Natural killer cell treated with Interleukin-12 subunit alpha and Interleukin-12 subunit beta and Interleukin-15 and Interleukin-18, amount 100 ng/mL, for 72 hours (primary cell): ENCODE measurements around the gene TMEM59. TPM values are rescaled to one million over a fixed set of nuclear protein-coding genes. Genes with fewer than 3 reads are reported as not detected.

Experiments used
- ATAC-seq, 2 donors: fragments of 150-1000 bp; cut with Tn5 transposase in 1 of 2; sonication (Bioruptor Pico), chemical (Tn5 transposase) in 1 of 2; 2 replicates each; pipeline ENCODE4 v1.10.0; 2021
- DNase-seq: peaks from one replicate; pipeline ENCODE4 v3.0.0; 2022; ENCODE audit warnings: low spot score
- H3K27ac Mint-ChIP-seq, 2 donors: 1 replicate in 1 of 2; 2 replicates in 1 of 2; pipeline ENCODE4 v1.8.0; 2022; ENCODE audit warnings: mixed read lengths in 2 of 2, mild to moderate bottlenecking in 1 of 2, moderate library complexity in 1 of 2
- H3K27me3 Mint-ChIP-seq, 2 donors: 1 replicate in 1 of 2; 2 replicates in 1 of 2; pipeline ENCODE4 v1.8.0; 2022; ENCODE audit warnings: mixed read lengths in 2 of 2
- H3K36me3 Mint-ChIP-seq: one replicate; pipeline ENCODE4 v1.8.0; 2022; ENCODE audit warnings: mixed read lengths
- H3K4me1 Mint-ChIP-seq, 2 donors: 1 replicate in 1 of 2; 2 replicates in 1 of 2; pipeline ENCODE4 v1.8.0; 2022; ENCODE audit warnings: low read depth in 2 of 2, mixed read lengths in 2 of 2, mild to moderate bottlenecking in 1 of 2
- H3K4me3 Mint-ChIP-seq: one replicate; pipeline ENCODE4 v1.8.0; 2022; ENCODE audit warnings: mixed read lengths
- H3K9me3 Mint-ChIP-seq: 2 replicates; pipeline ENCODE4 v1.8.0; 2022; ENCODE audit warnings: mixed read lengths
- total RNA-seq, 2 donors: library from RNA; stranded (reverse); gene quantifications; one replicate each; pipeline ENCODE4 v1.2.3, GENCODE V29; 2022

Gene TMEM59
- total RNA-seq, 2 donors from 2014 or later, result 85.9 to 239 TPM

GRCh38 chr1:53979712-53980450, 73.1 kb downstream of the TMEM59 start:
- Mint-ChIP-seq H3K4me1 (no peaks in the 10 kb centered on the region), H3K27ac (no peak overlapping the region), H3K36me3 (no peaks in the 10 kb centered on the region), H3K4me3 (no peak overlapping the region), H3K27me3 (peaks cover 5 to 8% of the 10 kb centered on the region in 2 donors), H3K9me3 (no peaks in the 10 kb centered on the region)
- ATAC-seq, result no peak
- DNase-seq, result no peak

Other genes with a start within 250 kb of the TMEM59 start
- 10 to 100 TPM; 23.4 to 44.9 TPM for gene NDC1, start 214.9 kb downstream of the TMEM59 start, total RNA-seq
- gene YIPF1, start 163.4 kb downstream of the TMEM59 start, total RNA-seq, result 10 to 100 TPM; 16.9 to 25.3 TPM
- not detected for gene DIO1, start 159.0 kb downstream of the TMEM59 start, total RNA-seq
- gene IFT25, start 107.5 kb downstream of the TMEM59 start, total RNA-seq, result 10 to 100 TPM; 61.8 to 71.2 TPM
- 10 to 100 TPM; 19.2 to 21.8 TPM for gene LRRC42, start 106.9 kb downstream of the TMEM59 start, total RNA-seq
- not detected for gene LDLRAD1, start 35.0 kb downstream of the TMEM59 start, total RNA-seq
- 1 to 10 TPM; 9.3 to 9.5 TPM for gene TCEANC2, start 404 bp upstream of the TMEM59 start, total RNA-seq
- gene CDCP2, start 99.8 kb upstream of the TMEM59 start, total RNA-seq, result not detected
- gene CYB5RL, start 146.8 kb upstream of the TMEM59 start, total RNA-seq, result 10 to 100 TPM in 1 of 2 donors, 1 to 10 TPM in 1; 7.1 to 12.0 TPM
- gene MRPL37, start 147.0 kb upstream of the TMEM59 start, total RNA-seq, result 100 to 1,000 TPM; 109 to 158 TPM